ENCODE data around the gene HSDL2. TPM values are rescaled to one million over a fixed set of nuclear protein-coding genes. Genes with fewer than 3 reads are reported as not detected.
"Not testable (repeated sequence)": the region's sequence is repeated elsewhere in the genome, so short reads cannot be mapped to it uniquely, and the experiment has no call there.

Gene HSDL2
- total RNA-seq, 2 experiments from 2014 or later = 24.8 to 26.3 TPM

GRCh38 chr9:112396872-112397271, 17.0 kb downstream of the HSDL2 start:
- intact Hi-C loops (cut with micrococcal nuclease) = no loop called here
- Mint-ChIP-seq H3K4me1 (ENCODE audit: low read depth) (no peaks in the 10 kb centered on the region), H3K27ac (no peak overlapping the region), H3K4me3 (no peak overlapping the region), H3K27me3 (no peaks in the 10 kb centered on the region), H3K9me3 (peaks cover 15% of the 10 kb centered on the region), H3K36me3 (peaks cover 13% of the 10 kb centered on the region)
- no peak for DNase-seq
- ChIA-PET CTCF (no interaction called here), POLR2A (no interaction called here)

GRCh38 chr9:112401175-112401815, 21.4 kb downstream of the HSDL2 start:
- DNase-seq = no peak
- CTCF ChIA-PET = no interaction called here
- Mint-ChIP-seq H3K9me3 (peaks cover 15% of the 10 kb centered on the region), H3K27me3 (no peaks in the 10 kb centered on the region), H3K4me3 (no peak overlapping the region), H3K4me1 (ENCODE audit: low read depth) (no peaks in the 10 kb centered on the region), H3K36me3 (peaks cover 13% of the 10 kb centered on the region), H3K27ac (no peak overlapping the region)
- POLR2A ChIA-PET = no interaction called here
- intact Hi-C loops (cut with micrococcal nuclease) = no loop called here

- intact Hi-C loops (cut with micrococcal nuclease) = no loop called here
- ChIA-PET CTCF (interaction anchor here (0.6 kb wide), 1 partner anchor 152 kb away, joined by 3 read pairs; no protein-coding TSS in a partner anchor), POLR2A (no interaction called here)
- DNase-seq = no peak
- peaks cover 8% of the 10 kb centered on the region for H3K36me3 Mint-ChIP-seq
- H3K4me1 Mint-ChIP-seq (ENCODE audit: low read depth) = no peaks in the 10 kb centered on the region
- no peak overlapping the region for H3K27ac Mint-ChIP-seq
- no peak overlapping the region for H3K4me3 Mint-ChIP-seq
- no peaks in the 10 kb centered on the region for H3K27me3 Mint-ChIP-seq
- peaks cover 7% of the 10 kb centered on the region for H3K9me3 Mint-ChIP-seq
Measured at GRCh38 chr9:112403614-112404201, 23.8 kb downstream of the HSDL2 start.

GRCh38 chr9:112404508-112404932, 24.6 kb downstream of the HSDL2 start:
- no peak overlapping the region for H3K27ac Mint-ChIP-seq
- ChIA-PET CTCF (interaction anchor here (0.6 kb wide), 2 partner anchors 152 to 664 kb away, joined by 3 to 5 read pairs; no protein-coding TSS in a partner anchor), POLR2A (no interaction called here)
- intact Hi-C loops (cut with micrococcal nuclease) = no loop called here
- no peak for DNase-seq
- H3K4me3 Mint-ChIP-seq = no peak overlapping the region
- peaks cover 3% of the 10 kb centered on the region for H3K36me3 Mint-ChIP-seq
- H3K27me3 Mint-ChIP-seq = no peaks in the 10 kb centered on the region
- H3K9me3 Mint-ChIP-seq = no peaks in the 10 kb centered on the region
- H3K4me1 Mint-ChIP-seq (ENCODE audit: low read depth) = no peaks in the 10 kb centered on the region

GRCh38 chr9:112408275-112408674, 28.4 kb downstream of the HSDL2 start:
- POLR2A ChIA-PET = no interaction called here
- Mint-ChIP-seq H3K4me3 (no peak overlapping the region), H3K9me3 (no peaks in the 10 kb centered on the region), H3K27me3 (no peaks in the 10 kb centered on the region), H3K4me1 (ENCODE audit: low read depth) (no peaks in the 10 kb centered on the region), H3K27ac (no peak overlapping the region), H3K36me3 (peaks cover 3% of the 10 kb centered on the region)
- DNase-seq = no peak
- intact Hi-C loops (cut with micrococcal nuclease) = no loop called here
- CTCF ChIA-PET = no interaction called here

GRCh38 chr9:112408819-112409218, 28.9 kb downstream of the HSDL2 start:
- Mint-ChIP-seq H3K4me1 (ENCODE audit: low read depth) (no peaks in the 10 kb centered on the region), H3K4me3 (no peak overlapping the region), H3K27ac (no peak overlapping the region), H3K9me3 (no peaks in the 10 kb centered on the region), H3K27me3 (no peaks in the 10 kb centered on the region), H3K36me3 (peaks cover 3% of the 10 kb centered on the region)
- ChIA-PET POLR2A (no interaction called here), CTCF (no interaction called here)
- DNase-seq = no peak
- intact Hi-C loops (cut with micrococcal nuclease) = no loop called here

GRCh38 chr9:112409758-112410157, 29.9 kb downstream of the HSDL2 start:
- CTCF ChIA-PET = no interaction called here

GRCh38 chr9:112411626-112412027, 31.7 kb downstream of the HSDL2 start:
- DNase-seq = no peak
- Mint-ChIP-seq H3K9me3 (no peaks in the 10 kb centered on the region), H3K27me3 (no peaks in the 10 kb centered on the region), H3K36me3 (peaks cover 3% of the 10 kb centered on the region), H3K27ac (no peak overlapping the region), H3K4me1 (ENCODE audit: low read depth) (no peaks in the 10 kb centered on the region), H3K4me3 (no peak overlapping the region)
- POLR2A ChIA-PET = no interaction called here
- CTCF ChIA-PET = no interaction called here
- intact Hi-C loops (cut with micrococcal nuclease) = no loop called here

More at GRCh38 chr9:112409758-112410157, 29.9 kb downstream of the HSDL2 start:
- Mint-ChIP-seq H3K27me3 (no peaks in the 10 kb centered on the region), H3K4me1 (ENCODE audit: low read depth) (no peaks in the 10 kb centered on the region), H3K27ac (no peak overlapping the region), H3K9me3 (no peaks in the 10 kb centered on the region), H3K36me3 (peaks cover 3% of the 10 kb centered on the region), H3K4me3 (no peak overlapping the region)
- DNase-seq = no peak
- intact Hi-C loops (cut with micrococcal nuclease) = no loop called here
- POLR2A ChIA-PET = no interaction called here

GRCh38 chr9:112413728-112414127, 33.8 kb downstream of the HSDL2 start:
- H3K36me3 Mint-ChIP-seq; H3K9me3 Mint-ChIP-seq; POLR2A ChIA-PET; H3K27me3 Mint-ChIP-seq; H3K27ac Mint-ChIP-seq; intact Hi-C loops (cut with micrococcal nuclease); H3K4me3 Mint-ChIP-seq; DNase-seq; H3K4me1 Mint-ChIP-seq (ENCODE audit: low read depth): not testable (repeated sequence)
- CTCF ChIA-PET = interaction anchor here (0.7 kb wide), 1 partner anchor 217 kb away, joined by 4 read pairs; no protein-coding TSS in a partner anchor

GRCh38 chr9:112420208-112420607, 40.3 kb downstream of the HSDL2 start:
- Mint-ChIP-seq H3K36me3 (peaks cover 9% of the 10 kb centered on the region), H3K27ac (no peak overlapping the region), H3K9me3 (no peaks in the 10 kb centered on the region), H3K4me1 (ENCODE audit: low read depth) (no peaks in the 10 kb centered on the region), H3K27me3 (no peaks in the 10 kb centered on the region), H3K4me3 (no peak overlapping the region)
- intact Hi-C loops (cut with micrococcal nuclease) = no loop called here
- ChIA-PET CTCF (no interaction called here), POLR2A (no interaction called here)
- DNase-seq = no peak

GRCh38 chr9:112421771-112422222, 41.9 kb downstream of the HSDL2 start:
- peaks cover 9% of the 10 kb centered on the region for H3K36me3 Mint-ChIP-seq
- ChIA-PET CTCF (no interaction called here), POLR2A (no interaction called here)
- H3K27me3 Mint-ChIP-seq = no peaks in the 10 kb centered on the region
- intact Hi-C loops (cut with micrococcal nuclease) = no loop called here
- no peaks in the 10 kb centered on the region for H3K4me1 Mint-ChIP-seq (ENCODE audit: low read depth)
- H3K4me3 Mint-ChIP-seq = no peak overlapping the region
- H3K27ac Mint-ChIP-seq = no peak overlapping the region
- H3K9me3 Mint-ChIP-seq = no peaks in the 10 kb centered on the region
- no peak for DNase-seq

GRCh38 chr9:112422417-112423148, 42.7 kb downstream of the HSDL2 start:
- POLR2A ChIA-PET = no interaction called here
- Mint-ChIP-seq H3K9me3 (no peaks in the 10 kb centered on the region), H3K4me1 (ENCODE audit: low read depth) (no peaks in the 10 kb centered on the region), H3K36me3 (peaks cover 9% of the 10 kb centered on the region), H3K27me3 (no peaks in the 10 kb centered on the region), H3K27ac (no peak overlapping the region), H3K4me3 (no peak overlapping the region)
- DNase-seq = no peak
- CTCF ChIA-PET = no interaction called here
- intact Hi-C loops (cut with micrococcal nuclease) = no loop called here

Measured in activated CD4-positive, alpha-beta memory T cell treated with anti-CD3 and anti-CD28 coated beads for 36 hours (primary cell).